ENCODE results near the gene EIF3F.

The EIF3F gene

GRCh38 chr11:7955191-7955590 is 31.9 kb upstream of the EIF3F start:
- TF ChIP-seq, protein P1, sequence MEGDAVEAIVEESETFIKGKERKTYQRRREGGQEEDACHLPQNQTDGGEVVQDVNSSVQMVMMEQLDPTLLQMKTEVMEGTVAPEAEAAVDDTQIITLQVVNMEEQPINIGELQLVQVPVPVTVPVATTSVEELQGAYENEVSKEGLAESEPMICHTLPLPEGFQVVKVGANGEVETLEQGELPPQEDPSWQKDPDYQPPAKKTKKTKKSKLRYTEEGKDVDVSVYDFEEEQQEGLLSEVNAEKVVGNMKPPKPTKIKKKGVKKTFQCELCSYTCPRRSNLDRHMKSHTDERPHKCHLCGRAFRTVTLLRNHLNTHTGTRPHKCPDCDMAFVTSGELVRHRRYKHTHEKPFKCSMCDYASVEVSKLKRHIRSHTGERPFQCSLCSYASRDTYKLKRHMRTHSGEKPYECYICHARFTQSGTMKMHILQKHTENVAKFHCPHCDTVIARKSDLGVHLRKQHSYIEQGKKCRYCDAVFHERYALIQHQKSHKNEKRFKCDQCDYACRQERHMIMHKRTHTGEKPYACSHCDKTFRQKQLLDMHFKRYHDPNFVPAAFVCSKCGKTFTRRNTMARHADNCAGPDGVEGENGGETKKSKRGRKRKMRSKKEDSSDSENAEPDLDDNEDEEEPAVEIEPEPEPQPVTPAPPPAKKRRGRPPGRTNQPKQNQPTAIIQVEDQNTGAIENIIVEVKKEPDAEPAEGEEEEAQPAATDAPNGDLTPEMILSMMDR (IDR thresholded peaks at IDR 0.05), result no peak
- H3K36me3 Mint-ChIP-seq (ENCODE audit: low read depth), result no peaks in the 10 kb centered on the region

GRCh38 chr11:7964261-7964660 is 22.9 kb upstream of the EIF3F start:
- no peak overlapping the region for H3K27ac Mint-ChIP-seq
- H3K36me3 Mint-ChIP-seq (ENCODE audit: low read depth), result no peaks in the 10 kb centered on the region
- TF ChIP-seq, protein P1 (IDR thresholded peaks at IDR 0.05), result no peak
- H3K27me3 Mint-ChIP-seq (ENCODE audit: low read depth, poor library complexity), result no peaks in the 10 kb centered on the region
- no peaks in the 10 kb centered on the region for H3K4me1 Mint-ChIP-seq
- no peak for DNase-seq
- no peak overlapping the region for H3K4me3 Mint-ChIP-seq
- peaks cover 6% of the 10 kb centered on the region for H3K9me3 Mint-ChIP-seq

More at GRCh38 chr11:7955191-7955590, 31.9 kb upstream of the EIF3F start:
- Mint-ChIP-seq H3K27me3 (ENCODE audit: low read depth, poor library complexity) (peaks cover 3% of the 10 kb centered on the region), H3K27ac (no peak overlapping the region), H3K9me3 (peaks cover 14% of the 10 kb centered on the region), H3K4me1 (no peaks in the 10 kb centered on the region), H3K4me3 (no peak overlapping the region)
- no peak for DNase-seq

DNA sequence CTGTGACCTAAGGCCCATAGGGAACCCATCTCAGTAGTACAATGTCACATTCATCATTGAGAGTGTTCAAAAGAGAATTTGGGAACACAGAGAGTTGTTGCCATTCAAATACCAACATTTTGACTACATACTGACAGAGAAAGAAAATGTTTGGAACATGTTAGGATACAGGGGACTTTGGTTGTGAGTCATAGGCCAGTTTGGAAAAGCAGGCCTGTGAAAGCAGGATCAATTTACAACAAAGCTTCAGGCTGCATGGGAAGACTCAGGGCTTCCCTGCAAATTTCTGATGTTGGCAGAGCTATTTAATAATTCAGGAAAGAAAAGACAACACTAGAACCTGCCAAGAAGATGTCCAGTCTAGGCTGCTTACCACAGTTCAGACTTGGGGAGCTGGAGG is 22.3 kb upstream of the EIF3F start:
- Mint-ChIP-seq H3K4me3 (no peak overlapping the region), H3K36me3 (ENCODE audit: low read depth) (no peaks in the 10 kb centered on the region), H3K27me3 (ENCODE audit: low read depth, poor library complexity) (no peaks in the 10 kb centered on the region), H3K9me3 (peaks cover 6% of the 10 kb centered on the region), H3K27ac (no peak overlapping the region), H3K4me1 (no peaks in the 10 kb centered on the region)
- no peak for DNase-seq
- TF ChIP-seq, protein P1 (IDR thresholded peaks at IDR 0.05), result no peak

GRCh38 chr11:7965386-7965785 is 21.8 kb upstream of the EIF3F start, which contains the start of gene NLRP10:
Gene NLRP10, minus strand, starts transcription at chr11:7965447. Its CDS starts 1,952 bp downstream, at chr11:7963495.
- DNase-seq, result no peak
- no peaks in the 10 kb centered on the region for H3K4me1 Mint-ChIP-seq
- TF ChIP-seq, protein P1 (IDR thresholded peaks at IDR 0.05), result no peak
- peaks cover 6% of the 10 kb centered on the region for H3K9me3 Mint-ChIP-seq
- no peaks in the 10 kb centered on the region for H3K36me3 Mint-ChIP-seq (ENCODE audit: low read depth)
- no peak within 1 kb of the TSS for H3K27ac Mint-ChIP-seq
- H3K27me3 Mint-ChIP-seq (ENCODE audit: low read depth, poor library complexity), result no peaks in the 10 kb centered on the region
- H3K4me3 Mint-ChIP-seq, result no peak within 1 kb of the TSS

GRCh38 chr11:7967097-7967496 is 20.0 kb upstream of the EIF3F start:
- H3K4me1 Mint-ChIP-seq, result no peaks in the 10 kb centered on the region
- H3K4me3 Mint-ChIP-seq, result no peak overlapping the region
- no peaks in the 10 kb centered on the region for H3K36me3 Mint-ChIP-seq (ENCODE audit: low read depth)
- no peaks in the 10 kb centered on the region for H3K27me3 Mint-ChIP-seq (ENCODE audit: low read depth, poor library complexity)
- no peak overlapping the region for H3K27ac Mint-ChIP-seq
- DNase-seq, result no peak
- TF ChIP-seq, protein P1 (IDR thresholded peaks at IDR 0.05), result no peak
- no peaks in the 10 kb centered on the region for H3K9me3 Mint-ChIP-seq

- DNase-seq, result no peak
- Mint-ChIP-seq H3K27ac (no peak overlapping the region), H3K36me3 (ENCODE audit: low read depth) (no peaks in the 10 kb centered on the region), H3K9me3 (no peaks in the 10 kb centered on the region), H3K27me3 (ENCODE audit: low read depth, poor library complexity) (no peaks in the 10 kb centered on the region), H3K4me3 (no peak overlapping the region), H3K4me1 (no peaks in the 10 kb centered on the region)
- TF ChIP-seq, protein P1 (IDR thresholded peaks at IDR 0.05), result no peak
Measured at GRCh38 chr11:7967826-7968225, 19.3 kb upstream of the EIF3F start.

Data from nephron progenitor cell (in vitro differentiated cells).